Prostate gland (tissue), 2 donors: ENCODE data around the gene NPHS1.

Source experiments
- POLR2AphosphoS5 ChIP-seq: sonication (generic); formaldehyde crosslinking; IDR thresholded peaks from one replicate; pipeline ENCODE4 v1.6.1; 2017; ENCODE audit warnings: antibody characterized with exemption
- TF ChIP-seq, protein P1 (sequence below), 4 experiments: fragments of 200-600 bp in 2 of 4; fragments of 450-650 bp in 2 of 4; sonication (generic) in 2 of 4; IDR thresholded peaks; 1 replicate in 3 of 4; 2 replicates in 1 of 4; pipeline ENCODE4 v1.5.1; 2016 to 2019; ENCODE audit warnings: antibody characterized with exemption in 4 of 4, mild to moderate bottlenecking in 2 of 4, moderate library complexity in 2 of 4

DNA sequence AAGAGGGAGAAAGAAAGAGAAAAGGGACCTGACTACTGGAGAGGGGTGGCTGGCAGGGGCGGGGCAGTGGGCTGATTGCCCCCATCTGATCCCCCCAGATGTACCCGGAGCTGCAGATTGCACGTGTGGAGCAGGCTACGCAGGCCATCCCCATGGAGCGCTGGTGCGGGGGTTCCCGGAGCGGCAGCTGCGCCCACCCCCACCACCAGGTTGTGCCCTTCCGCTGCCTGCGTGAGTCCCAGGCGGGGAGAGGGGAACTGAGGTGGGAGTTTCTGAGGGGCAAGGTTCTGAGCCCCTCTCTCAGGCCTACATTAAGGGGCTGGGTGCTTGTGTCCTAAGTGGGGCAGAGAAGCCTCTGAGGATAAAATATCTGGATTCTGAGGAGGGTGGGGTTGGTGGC is 18.5 kb upstream of the NPHS1 start:
- TF ChIP-seq, protein P1, sequence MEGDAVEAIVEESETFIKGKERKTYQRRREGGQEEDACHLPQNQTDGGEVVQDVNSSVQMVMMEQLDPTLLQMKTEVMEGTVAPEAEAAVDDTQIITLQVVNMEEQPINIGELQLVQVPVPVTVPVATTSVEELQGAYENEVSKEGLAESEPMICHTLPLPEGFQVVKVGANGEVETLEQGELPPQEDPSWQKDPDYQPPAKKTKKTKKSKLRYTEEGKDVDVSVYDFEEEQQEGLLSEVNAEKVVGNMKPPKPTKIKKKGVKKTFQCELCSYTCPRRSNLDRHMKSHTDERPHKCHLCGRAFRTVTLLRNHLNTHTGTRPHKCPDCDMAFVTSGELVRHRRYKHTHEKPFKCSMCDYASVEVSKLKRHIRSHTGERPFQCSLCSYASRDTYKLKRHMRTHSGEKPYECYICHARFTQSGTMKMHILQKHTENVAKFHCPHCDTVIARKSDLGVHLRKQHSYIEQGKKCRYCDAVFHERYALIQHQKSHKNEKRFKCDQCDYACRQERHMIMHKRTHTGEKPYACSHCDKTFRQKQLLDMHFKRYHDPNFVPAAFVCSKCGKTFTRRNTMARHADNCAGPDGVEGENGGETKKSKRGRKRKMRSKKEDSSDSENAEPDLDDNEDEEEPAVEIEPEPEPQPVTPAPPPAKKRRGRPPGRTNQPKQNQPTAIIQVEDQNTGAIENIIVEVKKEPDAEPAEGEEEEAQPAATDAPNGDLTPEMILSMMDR (IDR thresholded peaks at IDR 0.05) = no peak
- no peak for TF ChIP-seq POLR2AphosphoS5
